Endodermal cell (in vitro differentiated cells): ENCODE data around the gene CGB3. TPM values are rescaled to one million over a fixed set of nuclear protein-coding genes. Genes with fewer than 3 reads are reported as not detected.

Experiments
- DNase-seq: peaks from one replicate; pipeline ENCODE4 v3.0.0-alpha.2; 2017
- H3K27ac ChIP-seq: 2 replicates; pipeline ENCODE4 v1.5.1; 2013; ENCODE audit warnings: mild to moderate bottlenecking, low read depth, low read length, moderate library complexity
- H3K27me3 ChIP-seq: 2 replicates; pipeline ENCODE4 v1.6.1; 2013; ENCODE audit warnings: mild to moderate bottlenecking, low read length, moderate library complexity; ENCODE audit not compliant: insufficient read depth, control insufficient read depth, poor library complexity, severe bottlenecking
- H3K36me3 ChIP-seq: 2 replicates; pipeline ENCODE4 v1.7.0; 2013; ENCODE audit warnings: mild to moderate bottlenecking, low read length, moderate library complexity; ENCODE audit not compliant: control insufficient read depth, insufficient read depth
- H3K4me1 ChIP-seq: one replicate; pipeline ENCODE4 v1.7.0; 2013; ENCODE audit warnings: low read length; ENCODE audit not compliant: control insufficient read depth, insufficient read depth
- H3K4me3 ChIP-seq: 2 replicates; pipeline ENCODE4 v1.5.1; 2013; ENCODE audit warnings: mild to moderate bottlenecking, low read length, moderate library complexity
- H3K9ac ChIP-seq: 2 replicates; pipeline ENCODE4 v1.6.1; 2013; ENCODE audit warnings: mild to moderate bottlenecking, low read length, moderate library complexity; ENCODE audit not compliant: poor library complexity, severe bottlenecking; ENCODE audit errors: extremely low read depth
- H3K9me3 ChIP-seq: 2 replicates; pipeline ENCODE4 v1.6.1; 2013; ENCODE audit warnings: mild to moderate bottlenecking, low read length, moderate library complexity; ENCODE audit not compliant: control insufficient read depth
- H3K27ac Mint-ChIP-seq: 2 replicates; pipeline ENCODE4 v1.8.0; 2020; ENCODE audit warnings: mixed read lengths
- H3K27me3 Mint-ChIP-seq: 2 replicates; pipeline ENCODE4 v1.8.0; 2021; ENCODE audit warnings: mild to moderate bottlenecking, mixed read lengths; ENCODE audit not compliant: insufficient read depth
- H3K36me3 Mint-ChIP-seq: 2 replicates; pipeline ENCODE4 v1.8.0; 2020; ENCODE audit warnings: low read depth, mixed read lengths
- H3K4me1 Mint-ChIP-seq: 2 replicates; pipeline ENCODE4 v1.8.0; 2020; ENCODE audit warnings: mixed read lengths
- H3K4me3 Mint-ChIP-seq: 2 replicates; pipeline ENCODE4 v1.8.0; 2020; ENCODE audit warnings: mild to moderate bottlenecking, moderate library complexity, mixed read lengths
- H3K9me3 Mint-ChIP-seq: 2 replicates; pipeline ENCODE4 v1.8.0; 2020; ENCODE audit warnings: mild to moderate bottlenecking, mixed read lengths
- CTCF ChIP-seq: fragments of 200-600 bp; sonication (generic); conservative IDR thresholded peaks from 2 replicates; pipeline ENCODE4 v1.5.0; 2021; ENCODE audit warnings: antibody characterized with exemption, mild to moderate bottlenecking
- WGBS, 2 experiments: methylation state at CpG; one replicate each; pipeline versions ENCODE4 v1.1.5 to v1.1.7; 2013; ENCODE audit warnings: missing lambda C conversion rate in 2 of 2, mixed read lengths in 1 of 2; ENCODE audit not compliant: insufficient coverage in 1 of 2, insufficient read length in 1 of 2; 5-methylcytosine and 5-hydroxymethylcytosine counted together
- total RNA-seq, 2 donors: library from RNA; stranded (reverse); fragmentation: NEBNext Ultra II Directional in 1 of 2; extraction: Animal tissue kit (Norgen Biotek cat#: 25700) in 1 of 2; gene quantifications; 2 replicates in 1 of 2; 3 replicates in 1 of 2; pipeline ENCODE4 v1.2.1, GENCODE V29; 2021

CGB3 gene
- total RNA-seq, 2 donors from 2014 or later: not detected

GRCh38 chr19:48985711-48986110, 38.4 kb downstream of the CGB3 start:
- TF ChIP-seq CTCF: no peak
- H3K36me3 Mint-ChIP-seq: peaks cover 74% of the 10 kb centered on the region
- no peak overlapping the region for H3K27ac ChIP-seq
- DNase-seq: no peak
- H3K27me3 ChIP-seq: no peaks in the 10 kb centered on the region
- no peak overlapping the region for H3K27ac Mint-ChIP-seq
- no peaks in the 10 kb centered on the region for H3K4me1 ChIP-seq
- no peak overlapping the region for H3K9ac ChIP-seq
- no peaks in the 10 kb centered on the region for H3K27me3 Mint-ChIP-seq
- H3K4me1 Mint-ChIP-seq: peaks cover 4% of the 10 kb centered on the region
- H3K9me3 Mint-ChIP-seq: no peaks in the 10 kb centered on the region
- peaks cover 65% of the 10 kb centered on the region for H3K36me3 ChIP-seq
- no peaks in the 10 kb centered on the region for H3K9me3 ChIP-seq
- H3K4me3 ChIP-seq: no peak overlapping the region
- WGBS, 2 experiments: 95 to 96% methylated on average over 12 to 13 of the region's 13 CpGs
- H3K4me3 Mint-ChIP-seq: no peak overlapping the region

- WGBS, 2 experiments: 94 to 95% methylated on average over 7 to 9 of the region's 9 CpGs
- no peaks in the 10 kb centered on the region for H3K4me1 ChIP-seq
- H3K36me3 Mint-ChIP-seq: peaks cover 69% of the 10 kb centered on the region
Observed at GRCh38 chr19:48982280-48982679, 41.9 kb downstream of the CGB3 start.

GRCh38 chr19:48977061-48977460, 47.1 kb downstream of the CGB3 start:
- no peak overlapping the region for H3K9ac ChIP-seq
- Mint-ChIP-seq H3K36me3 (peaks cover 58% of the 10 kb centered on the region), H3K4me3 (no peak overlapping the region), H3K27me3 (no peaks in the 10 kb centered on the region), H3K9me3 (no peaks in the 10 kb centered on the region), H3K4me1 (no peaks in the 10 kb centered on the region), H3K27ac (no peak overlapping the region)
- no peaks in the 10 kb centered on the region for H3K27me3 ChIP-seq
- 90% methylated on average over 2 of the region's 2 CpGs; no CpG with 5 or more reads in 1 of the 2 experiments for WGBS, 2 experiments
- H3K27ac ChIP-seq: no peak overlapping the region
- no peaks in the 10 kb centered on the region for H3K9me3 ChIP-seq
- TF ChIP-seq CTCF: no peak
- DNase-seq: no peak
- peaks cover 47% of the 10 kb centered on the region for H3K36me3 ChIP-seq
- no peaks in the 10 kb centered on the region for H3K4me1 ChIP-seq
- no peak overlapping the region for H3K4me3 ChIP-seq

More at GRCh38 chr19:48982280-48982679, 41.9 kb downstream of the CGB3 start:
- Histone ChIP-seq H3K9me3 (no peaks in the 10 kb centered on the region), H3K9ac (no peak overlapping the region), H3K4me3 (no peak overlapping the region), H3K36me3 (peaks cover 67% of the 10 kb centered on the region), H3K27me3 (no peaks in the 10 kb centered on the region), H3K27ac (no peak overlapping the region)
- H3K4me1 Mint-ChIP-seq: no peaks in the 10 kb centered on the region
- no peaks in the 10 kb centered on the region for H3K9me3 Mint-ChIP-seq
- H3K27ac Mint-ChIP-seq: no peak overlapping the region
- no peak for TF ChIP-seq CTCF
- no peaks in the 10 kb centered on the region for H3K27me3 Mint-ChIP-seq
- peak; percentile 63 for DNase-seq
- H3K4me3 Mint-ChIP-seq: no peak overlapping the region
